HG02623 (cell line): ENCODE measurements around the gene GFAP.

ENCODE experiments used
- ATAC-seq: cut with Tn5 transposase; IDR thresholded peaks from one replicate; pipeline ENCODE4 v1.9.1; 2021; ENCODE audit warnings: moderate library complexity; ENCODE audit not compliant: unreplicated experiment

GFAP gene

DNA sequence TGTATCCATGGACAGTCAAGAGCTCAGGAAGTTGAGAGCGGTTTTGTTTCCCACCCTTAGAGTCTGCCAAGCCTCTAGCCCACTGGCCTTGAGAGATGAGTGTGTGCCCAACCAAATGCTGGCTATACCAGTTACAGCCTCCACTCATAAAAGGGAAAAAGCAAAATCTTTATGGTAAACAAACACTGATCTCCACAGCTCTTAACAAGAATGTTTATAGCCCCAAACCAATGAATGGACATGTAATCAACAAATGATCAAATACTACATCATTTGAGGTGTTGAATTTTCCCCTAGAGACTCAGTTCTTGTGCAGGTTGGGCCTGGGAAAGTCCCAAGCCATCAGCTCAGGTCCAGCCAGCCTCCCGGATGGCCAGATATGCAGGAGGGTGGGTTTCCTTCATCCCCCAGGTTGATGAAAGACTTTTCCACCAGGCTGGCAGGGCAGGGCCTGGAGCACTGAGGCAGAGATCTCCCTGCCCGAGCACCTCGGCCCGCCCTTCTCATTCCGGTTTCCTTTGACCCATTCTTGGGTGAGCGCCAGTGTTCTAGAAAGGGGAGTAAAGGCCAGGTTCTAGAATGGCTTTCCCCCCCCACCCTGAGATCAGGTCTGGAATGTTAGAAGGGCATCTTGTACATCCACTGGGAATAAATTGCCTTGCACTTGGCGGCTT lies 12.2 kb downstream of the GFAP start:
- ATAC-seq = no peak

DNA sequence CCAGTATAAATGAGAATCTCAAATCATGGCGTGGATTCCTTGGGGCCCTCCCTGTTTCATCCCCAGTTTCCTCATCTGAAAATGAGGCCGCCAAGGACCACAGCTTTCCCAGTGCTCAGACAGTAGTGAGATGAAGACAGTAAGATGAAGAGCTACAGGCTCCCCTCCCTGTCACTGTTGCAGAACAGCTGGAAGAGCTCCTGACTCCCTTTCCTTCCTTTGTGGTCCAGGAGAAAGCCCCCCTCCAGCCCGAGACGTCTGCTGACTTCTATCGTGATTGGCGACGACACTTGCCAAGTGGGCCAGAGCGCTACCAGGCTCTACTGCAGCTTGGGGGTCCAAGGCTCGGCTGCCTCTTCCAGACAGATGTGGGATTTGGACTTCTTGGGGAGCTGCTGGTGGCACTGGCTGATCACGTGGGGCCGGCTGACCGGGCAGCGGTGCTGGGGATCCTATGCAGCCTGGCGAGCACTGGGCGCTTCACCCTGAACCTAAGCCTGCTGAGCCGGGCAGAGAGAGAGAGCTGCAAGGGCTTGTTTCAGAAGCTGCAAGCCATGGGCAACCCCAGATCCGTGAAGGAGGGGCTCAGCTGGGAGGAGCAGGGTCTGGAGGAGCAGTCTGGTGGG lies 13.1 kb downstream of the GFAP start:
- ATAC-seq = no peak

DNA sequence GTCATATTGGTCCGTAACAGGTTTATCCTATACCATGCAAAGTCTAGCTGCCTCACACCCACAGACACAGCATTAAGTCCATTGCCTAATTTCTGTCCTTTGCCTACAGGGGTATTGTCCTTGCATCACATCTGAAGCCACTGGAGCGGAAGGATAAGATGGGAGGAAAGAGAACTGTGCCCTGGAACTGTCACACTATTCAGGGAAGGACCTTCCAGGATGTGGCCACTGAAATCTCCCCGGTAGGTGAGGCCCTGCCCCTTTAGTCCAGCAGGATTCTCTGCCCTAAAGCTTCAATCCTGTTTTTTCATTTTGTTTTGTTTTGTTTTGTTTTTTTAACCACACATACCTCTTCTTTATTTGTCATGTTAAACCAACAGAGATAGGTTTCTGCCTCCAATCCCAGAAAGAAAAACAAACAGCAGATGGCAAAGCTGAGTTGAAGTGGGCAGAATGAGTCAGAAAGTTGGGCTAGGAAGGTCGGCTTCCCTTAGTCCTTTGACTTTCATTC lies 13.8 kb downstream of the GFAP start:
- no peak for ATAC-seq

DNA sequence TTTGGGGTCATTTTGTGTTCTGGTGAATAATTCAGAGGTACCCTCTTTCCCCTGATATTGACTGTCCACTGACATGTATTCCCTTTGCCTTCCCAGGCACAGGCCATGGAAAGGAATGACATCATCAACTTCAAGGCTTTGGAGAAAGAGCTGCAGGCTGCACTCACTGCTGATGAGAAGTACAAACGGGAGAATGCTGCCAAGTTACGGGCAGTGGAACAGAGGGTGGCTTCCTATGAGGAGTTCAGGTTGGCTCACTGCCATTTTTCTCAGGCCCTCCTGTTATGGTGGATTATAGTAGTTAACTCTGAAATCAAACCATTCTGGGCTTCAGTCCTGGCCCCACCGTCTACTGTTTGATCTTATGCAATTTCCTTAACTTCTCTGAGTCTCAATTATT lies 14.4 kb downstream of the GFAP start:
- no peak for ATAC-seq

DNA sequence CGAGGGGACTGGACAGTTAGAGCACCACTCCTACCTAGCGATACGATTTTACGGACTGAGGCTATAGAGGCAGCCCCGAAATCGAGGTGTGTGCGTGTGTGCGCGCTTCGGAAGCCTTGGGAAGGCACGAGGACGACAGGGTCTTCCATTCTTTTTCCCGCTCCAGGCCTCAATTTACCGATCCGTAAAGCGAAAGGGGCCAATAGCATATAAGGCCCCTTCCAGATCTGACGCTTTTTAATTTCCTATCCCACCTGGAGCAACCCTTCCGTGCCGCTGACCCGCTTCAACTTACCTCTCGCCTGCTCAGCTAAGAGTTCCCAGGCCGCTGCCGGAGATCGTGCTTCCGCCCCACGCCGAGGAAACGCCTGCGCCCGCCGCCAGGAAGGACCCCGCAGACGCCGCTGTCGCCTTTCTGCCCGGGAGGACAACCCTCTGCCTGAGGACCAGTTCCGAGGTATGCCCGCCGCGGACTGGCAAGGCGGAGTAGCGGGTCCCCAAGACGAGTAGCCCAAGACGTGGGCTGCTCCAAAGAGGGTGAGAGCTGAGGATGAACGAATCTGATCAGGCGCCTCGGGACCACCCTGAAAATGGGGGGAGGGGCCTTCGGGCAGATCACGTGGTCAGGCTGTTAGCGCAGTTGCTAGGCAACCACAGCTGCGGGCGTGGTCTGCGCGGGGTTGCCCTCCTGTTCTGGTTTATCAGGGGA lies 16.1 kb downstream of the GFAP start, which contains the start of gene EFTUD2:
EFTUD2 (minus strand) TSS at position 372 of the 709 bp plus-strand sequence. CDS start 4,924 bp downstream, outside the sequence.
- ATAC-seq = peak; percentile 71

DNA sequence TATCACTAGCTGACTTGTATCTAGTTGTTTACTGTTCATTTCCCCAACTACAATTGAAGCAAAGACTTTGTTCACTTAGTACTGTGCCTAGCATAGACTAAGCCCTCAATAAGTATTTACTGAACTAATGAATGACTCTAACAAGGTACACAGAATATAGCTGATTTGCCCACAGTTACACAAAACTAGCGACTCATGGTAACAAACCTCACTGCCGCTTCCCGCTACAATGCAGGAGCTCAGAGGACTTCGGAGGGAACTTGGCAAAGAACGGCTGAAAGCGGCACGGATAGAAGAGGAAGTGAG lies 16.6 kb downstream of the GFAP start:
- no peak for ATAC-seq

DNA sequence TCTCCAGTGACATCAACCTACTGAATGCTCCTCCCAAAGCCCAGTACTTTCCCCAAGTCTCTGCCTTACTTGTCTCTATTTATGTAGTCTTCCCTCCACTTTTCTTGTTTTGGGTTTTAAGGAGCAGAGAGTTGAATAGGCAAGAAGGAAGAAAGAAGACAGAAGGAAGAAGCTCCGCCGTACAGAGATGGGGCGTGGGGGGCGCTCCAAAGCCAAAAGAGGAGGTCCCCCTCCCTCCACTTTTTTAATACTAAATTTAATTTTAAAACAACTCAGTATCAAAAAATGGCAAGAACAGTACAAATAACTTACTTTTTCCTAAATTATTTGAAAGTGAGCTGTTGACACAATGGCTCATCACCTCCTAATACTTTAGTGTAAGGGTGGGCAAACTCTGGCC lies 20.7 kb downstream of the GFAP start:
- no peak for ATAC-seq

DNA sequence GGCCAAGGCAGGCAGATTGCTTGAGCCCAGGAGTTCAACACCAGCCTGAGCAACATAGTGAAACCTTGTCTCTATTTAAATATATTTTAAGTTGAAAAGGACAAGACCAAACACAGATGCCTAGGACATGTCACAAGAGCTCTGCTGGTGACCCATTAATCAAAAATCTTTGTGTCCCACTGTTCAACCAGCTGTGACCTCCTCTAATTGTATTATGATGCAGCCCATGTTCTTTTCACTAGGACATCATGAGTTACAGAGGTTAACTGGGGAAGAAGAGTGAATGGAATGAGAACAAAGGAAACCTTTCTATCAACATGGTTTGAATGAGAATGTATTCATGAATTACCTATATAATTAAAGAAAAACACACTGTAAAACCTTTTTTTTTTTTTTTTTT lies 23.1 kb downstream of the GFAP start:
- no peak for ATAC-seq

DNA sequence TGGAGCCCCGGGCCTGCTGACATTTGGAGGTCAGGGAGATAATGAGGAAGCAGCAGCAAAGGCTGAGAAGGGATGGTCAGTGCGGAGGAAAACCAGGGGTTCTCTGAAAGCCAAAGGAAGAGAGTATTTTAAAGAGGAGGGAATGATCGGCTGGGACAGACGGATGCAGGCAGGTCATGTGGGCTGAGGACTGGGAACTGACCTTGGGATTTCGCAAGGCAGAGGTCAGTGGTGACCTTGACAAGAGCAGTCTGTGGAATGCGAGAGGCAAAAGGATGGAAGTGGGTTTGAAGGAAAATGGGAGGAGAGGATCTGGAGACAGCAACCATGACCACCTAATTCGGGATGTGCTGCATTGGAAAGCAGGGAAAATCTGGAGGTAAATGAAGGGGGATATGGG lies 26.3 kb downstream of the GFAP start:
- ATAC-seq = no peak

DNA sequence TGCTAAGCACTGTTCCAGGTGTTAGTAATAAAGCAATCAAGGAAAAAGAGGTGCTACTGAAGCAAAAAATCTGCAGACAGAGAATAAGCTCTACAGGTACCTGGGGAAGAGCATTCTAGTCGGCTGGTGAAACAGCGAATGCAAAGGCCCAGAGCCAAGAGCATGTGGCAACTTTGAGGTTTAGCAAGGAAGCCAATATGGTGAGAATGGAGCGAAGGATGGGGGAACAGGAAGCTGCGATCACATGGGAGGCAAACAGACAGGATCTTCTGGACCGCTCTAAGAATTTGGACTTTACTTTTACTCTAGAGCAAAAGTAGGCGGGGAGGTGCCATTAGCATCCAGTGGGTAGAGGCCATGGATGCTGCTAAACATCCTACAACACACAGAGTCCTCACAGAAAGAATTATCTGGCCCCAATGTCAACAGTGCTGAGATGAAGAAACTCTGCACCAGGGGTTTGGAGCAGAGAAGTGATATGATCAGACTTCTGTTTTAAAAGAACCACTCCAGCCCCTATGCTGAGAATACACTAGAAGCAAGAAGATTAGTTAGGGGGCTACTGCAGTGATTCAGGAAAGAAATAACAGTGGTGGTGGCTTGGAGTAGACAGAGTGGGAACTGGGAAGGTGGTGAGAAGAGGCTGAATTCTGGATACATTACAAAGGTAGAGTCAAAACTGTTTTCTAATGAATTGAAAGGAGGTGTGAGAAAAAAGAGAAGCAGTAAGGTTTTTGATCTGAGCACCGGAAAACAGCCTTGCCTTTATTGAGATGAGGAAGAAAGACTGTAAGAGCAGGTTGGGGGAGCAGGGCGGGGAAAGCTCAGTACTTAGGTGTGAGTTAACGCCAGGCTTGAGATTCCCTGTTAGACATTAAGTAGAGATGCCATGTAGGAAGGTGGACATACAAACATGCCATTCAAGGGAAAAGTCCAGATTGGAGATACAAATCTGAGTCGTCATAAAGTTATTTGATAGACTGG lies 27.0 kb downstream of the GFAP start:
- ATAC-seq = no peak

DNA sequence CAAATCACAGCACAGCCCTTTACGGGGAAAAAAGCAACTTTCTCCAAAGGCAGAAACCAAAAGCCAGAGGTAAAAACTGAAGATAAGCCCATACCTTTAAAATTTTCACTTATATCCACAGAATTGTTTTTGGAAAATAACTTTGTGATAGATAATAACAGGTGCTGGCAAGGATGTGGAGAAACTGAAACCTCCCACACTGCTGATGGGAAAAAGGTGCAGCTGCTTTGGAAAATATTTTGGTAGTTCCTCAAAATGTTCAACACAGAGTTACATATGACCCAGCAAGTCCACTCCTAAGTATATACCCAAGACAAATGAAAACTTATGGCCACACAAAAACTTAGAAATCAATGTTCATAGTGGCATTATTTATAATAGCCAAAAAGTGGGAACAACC lies 28.3 kb downstream of the GFAP start:
- ATAC-seq = no peak

DNA sequence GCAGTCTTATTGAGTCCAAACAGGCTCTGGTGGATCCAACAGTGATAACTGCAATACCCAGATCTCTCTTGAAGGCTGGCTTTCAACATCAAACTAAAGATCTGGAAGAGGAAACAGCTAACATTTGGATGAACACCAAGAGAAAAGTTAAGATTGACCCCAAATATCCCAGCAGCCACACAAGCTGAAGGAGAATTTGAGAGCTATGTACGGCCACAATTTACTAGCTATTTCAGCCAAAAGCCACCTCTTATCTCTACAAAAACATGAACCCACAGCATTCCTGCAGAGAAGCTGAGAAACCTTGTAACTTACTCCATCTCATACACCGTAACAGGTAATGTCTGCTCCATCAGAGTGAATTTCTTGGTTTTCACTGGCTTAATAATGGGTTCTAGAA lies 30.4 kb downstream of the GFAP start:
- ATAC-seq = no peak

DNA sequence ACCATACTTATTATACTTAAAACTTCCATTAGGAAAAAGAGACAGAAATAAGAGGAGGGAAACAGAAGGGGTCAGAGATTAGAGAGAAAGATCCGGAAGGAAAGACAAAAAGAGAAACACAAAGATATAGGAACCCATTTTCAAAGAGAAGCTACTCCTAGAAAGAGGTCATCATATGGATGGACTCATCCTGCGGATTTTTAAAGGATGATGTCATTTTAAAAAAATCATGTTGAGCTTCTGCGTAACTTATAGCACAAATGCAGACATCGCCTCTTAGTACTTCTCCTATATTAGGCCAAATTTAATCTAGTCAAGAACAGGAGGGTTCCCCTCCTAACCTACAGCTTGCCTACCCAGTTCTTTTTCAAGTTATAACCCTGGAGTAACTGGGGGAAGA lies 34.2 kb downstream of the GFAP start:
- ATAC-seq = no peak

DNA sequence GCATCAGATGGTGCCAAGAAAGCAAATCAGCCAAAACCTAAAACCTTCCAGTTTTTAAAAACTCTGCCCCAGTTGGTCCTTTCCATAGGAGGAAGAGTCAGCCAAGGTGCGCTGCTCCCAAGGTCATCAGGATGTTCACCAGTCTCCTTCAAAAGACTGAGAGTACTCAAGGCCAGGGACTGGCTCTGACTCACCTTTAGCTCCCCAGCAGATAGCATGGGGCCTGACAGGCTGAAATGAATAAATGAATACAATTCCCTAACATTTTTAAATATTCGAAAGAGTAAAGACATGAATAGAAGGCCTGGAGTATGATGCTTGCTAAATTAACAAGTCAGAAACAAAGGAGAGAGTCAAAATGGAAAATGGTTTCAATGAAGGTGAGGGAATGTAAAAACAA lies 35.2 kb downstream of the GFAP start:
- ATAC-seq = no peak

DNA sequence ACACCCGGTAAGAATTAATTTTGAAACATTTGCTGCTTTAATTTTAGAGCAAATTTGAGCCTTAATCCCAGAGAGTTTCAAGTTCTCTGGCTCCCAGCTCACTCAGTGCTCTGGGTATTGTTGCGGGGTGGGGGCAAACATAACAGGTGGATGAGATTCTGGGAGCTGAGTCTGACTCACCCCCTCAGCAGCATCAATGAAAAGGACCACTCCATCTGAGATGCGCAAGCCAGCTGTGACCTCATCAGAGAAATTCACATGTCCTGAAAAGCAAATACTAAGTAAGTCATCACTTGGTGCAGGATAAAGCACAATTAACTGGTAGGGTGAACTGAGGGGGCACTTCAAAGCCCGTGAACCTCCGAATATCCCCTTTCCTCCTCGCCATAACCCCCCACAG lies 35.9 kb downstream of the GFAP start:
- no peak for ATAC-seq

DNA sequence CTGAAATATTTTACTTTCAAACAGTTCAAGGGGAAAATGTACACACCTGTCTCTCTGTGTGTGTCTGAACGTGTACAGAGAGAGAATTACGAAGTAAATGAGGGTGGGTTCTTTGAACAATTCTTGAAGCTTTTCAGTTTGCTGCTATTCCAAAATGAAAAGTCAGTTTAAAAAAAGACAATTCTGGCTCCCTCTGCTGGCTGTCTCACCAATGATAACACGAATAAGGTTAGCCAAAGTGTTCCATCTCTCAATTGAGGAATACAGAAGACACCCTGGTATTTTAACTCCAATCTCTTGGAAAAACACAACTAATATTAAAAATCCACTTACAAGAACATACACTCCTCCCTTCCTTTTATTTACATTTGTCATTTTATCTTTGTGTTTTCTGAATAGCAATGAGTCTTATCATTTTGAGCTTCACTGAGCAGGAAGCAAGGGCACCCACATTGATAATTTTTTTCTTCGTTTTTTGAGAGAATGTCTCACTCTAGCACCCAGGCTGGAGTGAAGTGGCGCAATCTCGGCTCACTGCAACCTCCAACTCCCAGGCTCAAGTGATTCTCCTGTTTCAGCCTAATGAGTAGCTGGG lies 36.6 kb downstream of the GFAP start:
- no peak for ATAC-seq

DNA sequence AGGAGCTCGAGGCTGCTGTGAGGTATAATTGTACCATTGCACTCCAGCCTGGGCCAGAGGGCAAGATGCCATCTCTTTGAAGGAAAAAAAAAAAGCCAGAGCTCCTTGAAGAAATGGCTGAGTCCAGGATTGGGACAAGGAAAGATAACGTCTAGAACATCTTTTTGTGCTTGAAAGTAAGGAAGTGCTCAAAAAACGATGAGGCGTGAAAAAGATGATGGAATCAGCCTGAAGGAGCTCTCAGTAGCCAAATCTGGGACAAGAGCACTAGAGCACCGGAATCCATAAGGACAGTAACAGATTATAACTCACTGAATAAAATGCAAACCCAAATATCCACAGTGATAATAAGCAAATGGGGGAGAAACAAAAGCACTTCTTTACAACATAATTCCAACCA lies 38.2 kb downstream of the GFAP start:
- no peak for ATAC-seq

DNA sequence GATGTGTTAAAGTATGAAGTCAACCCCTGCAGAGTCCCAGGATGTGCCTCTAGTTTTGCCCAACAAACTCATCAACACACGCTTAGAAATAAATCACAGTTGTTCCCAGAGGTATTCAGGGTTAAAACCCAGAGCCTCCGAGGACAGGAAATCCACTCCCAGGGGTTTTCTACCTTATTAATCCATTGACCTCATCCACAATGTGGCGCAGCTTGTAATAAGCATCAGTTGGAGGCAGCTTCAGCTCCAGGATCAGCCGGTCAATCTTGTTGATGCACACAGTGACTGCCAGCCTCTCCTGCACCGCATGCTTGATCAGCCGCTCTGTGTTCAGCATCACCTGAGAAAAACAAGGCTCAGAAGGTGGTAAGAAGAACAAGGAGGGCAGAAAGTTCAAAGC lies 39.5 kb downstream of the GFAP start:
- no peak for ATAC-seq

DNA sequence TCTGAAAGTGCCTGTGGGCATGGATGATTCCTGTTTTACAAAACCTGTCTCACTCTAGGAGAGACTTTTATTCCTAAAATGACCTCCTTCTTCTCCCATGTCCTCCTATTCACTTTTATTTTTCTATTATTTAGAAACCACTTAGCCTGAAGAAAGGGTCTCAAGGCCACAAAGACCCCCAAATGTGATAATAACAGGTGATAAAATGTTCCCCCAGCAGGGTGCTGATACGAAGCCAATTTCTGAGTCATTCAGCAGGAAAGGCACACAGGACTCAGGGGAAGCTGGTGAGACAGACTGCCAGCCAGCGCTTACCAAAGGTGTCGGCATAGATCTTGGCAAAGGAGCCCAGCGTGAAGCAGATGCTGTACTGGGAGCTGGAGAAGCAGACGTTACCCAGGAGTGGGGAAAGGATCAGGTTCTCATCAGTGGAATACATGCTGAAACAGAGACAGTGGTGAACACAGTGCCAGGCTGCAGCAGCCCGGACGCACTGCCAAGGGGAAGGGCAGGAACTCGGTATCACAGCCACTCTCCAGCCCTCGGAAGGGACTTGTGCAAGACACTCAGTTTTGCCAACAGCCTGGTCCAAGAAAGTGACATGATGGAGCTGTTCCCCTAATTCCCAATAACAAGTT lies 43.0 kb downstream of the GFAP start:
- no peak for ATAC-seq

DNA sequence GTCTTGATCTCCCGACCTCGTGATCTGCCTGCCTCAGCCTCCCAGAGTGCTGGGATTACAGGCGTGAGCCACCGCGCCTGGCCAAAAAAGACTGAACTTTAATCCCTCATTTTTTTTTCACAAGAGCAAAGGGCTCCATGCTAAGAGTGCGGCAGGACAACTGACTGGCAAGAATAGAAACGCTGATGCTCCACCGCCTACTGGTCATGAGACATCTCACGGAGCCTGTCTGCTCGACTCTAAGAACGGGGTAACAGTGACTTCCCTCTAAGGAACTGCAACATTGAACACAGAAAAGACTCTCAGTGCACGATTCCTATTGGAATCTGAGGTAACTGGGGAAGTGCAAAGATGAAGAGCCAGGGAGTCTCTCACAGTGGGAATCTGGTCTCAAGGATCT lies 43.7 kb downstream of the GFAP start:
- no peak for ATAC-seq
